8988T (cell line): ENCODE results near the gene FMN1.

Experiments used
- DNase-seq: peaks from one replicate; pipeline ENCODE4 v3.0.0; 2011

The FMN1 gene

GRCh38 chr15:33200903-33201302 is 6.4 kb upstream of the FMN1 start:
- no peak for DNase-seq

GRCh38 chr15:33200444-33200843 is 5.9 kb upstream of the FMN1 start:
- no peak for DNase-seq

GRCh38 chr15:33198541-33198940 is 4.0 kb upstream of the FMN1 start:
- DNase-seq = no peak

GRCh38 chr15:33197636-33198035 is 3.1 kb upstream of the FMN1 start:
- no peak for DNase-seq

DNA sequence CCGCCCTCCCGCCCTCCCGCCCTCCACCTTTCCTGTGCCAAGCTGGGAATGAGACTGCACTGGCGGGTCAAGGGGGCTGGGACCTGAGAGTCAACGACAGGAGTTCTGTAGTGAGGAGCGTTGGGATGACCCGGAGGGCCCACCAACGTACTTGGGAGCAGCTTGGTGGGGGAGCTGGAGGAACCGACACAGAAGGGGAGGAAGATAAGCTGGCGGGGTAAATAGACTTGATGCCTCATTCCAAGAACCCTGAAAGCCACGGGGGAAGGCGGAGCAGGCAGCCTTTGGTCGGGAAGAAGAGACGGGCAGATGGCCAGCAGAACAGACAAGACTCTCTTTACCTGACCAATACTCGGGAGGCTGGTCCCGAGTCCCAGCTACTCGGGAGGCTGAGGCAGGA is 277 bp downstream of the FMN1 start:
- no peak for DNase-seq

DNA sequence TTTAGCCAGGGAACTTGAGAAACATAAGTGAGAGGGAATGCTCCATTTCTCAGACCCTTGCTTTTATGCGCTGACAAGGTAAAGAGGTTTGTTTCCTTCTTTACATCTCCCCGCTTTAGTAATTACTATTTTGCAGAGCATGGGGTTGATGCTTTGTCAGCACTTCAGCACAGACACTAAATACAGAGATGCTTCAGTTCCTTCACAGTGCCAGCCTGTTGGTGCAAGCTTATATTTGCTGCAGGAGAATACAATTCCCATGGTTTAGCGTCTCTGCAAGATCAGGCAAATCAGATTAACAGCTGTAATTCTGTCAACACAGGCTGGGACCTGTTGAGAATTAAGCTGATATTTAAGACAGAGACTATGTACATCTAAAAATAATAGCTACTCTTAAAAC is 2.9 kb downstream of the FMN1 start:
- DNase-seq = no peak

DNA sequence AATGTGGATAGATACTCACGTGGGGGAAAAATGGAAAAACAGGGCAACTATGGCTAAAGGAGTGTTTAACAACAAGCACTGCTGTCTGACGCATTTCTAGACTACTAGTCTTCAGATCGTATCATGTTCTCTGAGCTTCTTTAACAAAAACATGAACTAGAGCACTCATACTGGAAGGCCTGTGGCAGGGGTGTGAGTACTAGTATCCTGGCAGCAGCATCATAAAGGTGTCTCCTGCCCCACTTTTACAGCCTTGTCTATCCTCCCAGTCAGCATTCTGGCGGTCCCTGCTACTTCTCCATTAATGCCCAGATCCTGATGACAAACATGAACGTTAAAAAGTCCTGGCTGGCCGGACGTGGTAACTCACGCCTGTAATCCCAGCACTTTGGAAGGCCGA is 4.0 kb downstream of the FMN1 start:
- no peak for DNase-seq

GRCh38 chr15:33188641-33189257 is 5.8 kb downstream of the FMN1 start:
- no peak for DNase-seq

- no peak for DNase-seq
Measured at GRCh38 chr15:33188159-33188558, 6.4 kb downstream of the FMN1 start.

DNA sequence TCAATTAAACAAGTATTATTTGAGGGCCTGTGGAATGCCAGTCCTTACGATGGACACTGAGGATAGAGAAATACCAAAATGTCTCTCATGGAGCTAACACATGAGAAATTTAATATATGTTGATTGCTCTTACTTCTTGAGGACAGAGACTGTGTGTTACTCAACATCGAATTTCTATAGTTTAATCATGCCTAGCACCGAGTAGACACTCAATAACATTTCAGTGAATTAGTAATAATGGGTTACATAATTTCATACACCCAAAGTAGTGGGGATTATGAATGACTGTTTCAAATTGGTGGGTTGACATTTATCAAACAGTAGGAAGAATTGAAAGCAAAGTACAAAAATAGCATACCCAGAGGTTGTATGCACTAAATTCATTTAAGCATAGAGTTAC is 11.2 kb downstream of the FMN1 start:
- DNase-seq = no peak

- DNase-seq = no peak
Measured at GRCh38 chr15:33182926-33183325, 11.6 kb downstream of the FMN1 start.

- no peak for DNase-seq
Measured at GRCh38 chr15:33182278-33182905, 12.1 kb downstream of the FMN1 start.

- no peak for DNase-seq
Measured at GRCh38 chr15:33179874-33180273, 14.6 kb downstream of the FMN1 start.

GRCh38 chr15:33171202-33171601 is 23.3 kb downstream of the FMN1 start:
- no peak for DNase-seq

GRCh38 chr15:33169625-33170024 is 24.9 kb downstream of the FMN1 start:
- no peak for DNase-seq

DNA sequence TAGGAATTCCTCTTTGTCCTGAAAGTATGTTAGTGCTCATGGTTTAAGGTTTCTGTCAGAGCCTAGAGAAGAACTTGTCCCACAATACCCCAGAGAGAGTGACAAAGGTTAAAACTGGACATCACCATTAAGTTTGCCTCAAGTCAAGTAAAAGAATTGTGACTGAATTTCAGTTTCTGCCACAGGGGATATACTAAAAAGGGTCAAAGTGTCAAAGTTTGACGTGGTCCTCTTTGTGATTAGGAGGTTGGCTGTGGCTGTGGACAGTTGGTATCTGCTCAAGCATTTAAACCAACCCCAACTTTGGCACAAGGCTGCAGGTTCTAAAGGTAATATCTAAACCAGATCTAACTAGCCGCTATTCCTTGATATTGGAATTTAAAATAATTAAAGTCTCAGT is 26.1 kb downstream of the FMN1 start:
- no peak for DNase-seq

GRCh38 chr15:33163816-33164215 is 30.7 kb downstream of the FMN1 start:
- DNase-seq = no peak

- no peak for DNase-seq
Measured at GRCh38 chr15:33161209-33161608, 33.3 kb downstream of the FMN1 start.

DNA sequence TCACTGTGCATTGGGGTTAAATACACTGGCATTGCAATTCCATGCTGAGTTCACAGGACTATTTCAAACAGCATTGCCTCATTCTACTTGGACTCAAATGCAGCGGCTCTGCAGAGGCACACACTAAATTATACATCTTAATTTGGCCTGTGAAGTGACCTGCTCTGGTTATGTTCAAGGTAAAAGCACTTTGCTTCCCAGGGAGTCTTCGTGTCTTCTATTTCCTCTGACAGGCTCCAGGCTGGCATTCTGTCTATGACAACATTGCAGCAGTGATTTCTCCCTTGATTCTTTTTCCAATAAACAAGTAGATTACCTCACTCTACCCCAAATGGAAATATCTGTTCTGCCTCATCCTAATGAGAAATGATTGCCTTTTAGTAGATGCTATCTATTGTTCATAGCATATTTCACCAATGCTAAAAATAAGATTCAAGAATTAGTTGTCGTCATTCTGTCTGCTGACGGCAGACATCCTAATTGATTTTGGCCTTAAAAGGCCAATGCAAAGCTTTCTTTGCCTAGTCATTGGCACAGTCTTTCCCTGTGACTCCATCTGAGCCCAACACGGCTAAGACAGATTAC is 33.8 kb downstream of the FMN1 start:
- no peak for DNase-seq

DNA sequence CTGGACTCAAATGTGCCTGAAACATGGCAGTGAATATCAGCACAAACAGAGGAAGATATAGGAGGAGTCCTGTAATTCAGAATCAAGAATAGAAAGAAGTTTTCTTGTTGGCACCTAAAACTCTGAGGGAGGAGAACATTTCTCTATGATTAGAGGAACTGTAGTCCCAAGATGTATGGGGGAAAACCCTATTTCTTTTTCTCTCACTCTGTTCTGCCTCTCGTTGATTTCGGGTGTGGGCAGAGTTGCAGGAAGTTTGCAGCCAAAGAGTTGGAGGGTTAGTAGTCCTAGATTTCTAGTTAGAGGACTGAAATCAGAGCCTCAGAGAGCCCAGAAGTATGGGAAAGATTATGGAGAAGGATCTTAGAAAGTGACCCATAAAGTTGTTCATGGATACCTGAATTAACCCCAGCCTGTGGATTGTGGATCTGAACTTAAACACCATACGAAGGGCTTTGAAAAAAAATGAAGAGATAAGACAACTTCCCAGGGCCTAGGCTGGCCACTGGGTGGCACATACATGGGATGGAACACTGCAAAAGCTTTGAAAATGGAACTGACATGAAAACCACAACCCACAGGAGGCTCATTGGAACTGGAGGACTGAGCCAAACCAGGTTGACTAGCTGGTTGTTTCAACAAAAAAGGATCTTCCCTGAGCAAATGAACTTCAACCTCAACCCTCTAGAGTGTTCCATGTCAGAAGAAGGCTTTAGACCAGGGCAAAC is 34.6 kb downstream of the FMN1 start:
- no peak for DNase-seq

- DNase-seq = no peak
Measured at GRCh38 chr15:33158366-33158765, 36.1 kb downstream of the FMN1 start.

DNA sequence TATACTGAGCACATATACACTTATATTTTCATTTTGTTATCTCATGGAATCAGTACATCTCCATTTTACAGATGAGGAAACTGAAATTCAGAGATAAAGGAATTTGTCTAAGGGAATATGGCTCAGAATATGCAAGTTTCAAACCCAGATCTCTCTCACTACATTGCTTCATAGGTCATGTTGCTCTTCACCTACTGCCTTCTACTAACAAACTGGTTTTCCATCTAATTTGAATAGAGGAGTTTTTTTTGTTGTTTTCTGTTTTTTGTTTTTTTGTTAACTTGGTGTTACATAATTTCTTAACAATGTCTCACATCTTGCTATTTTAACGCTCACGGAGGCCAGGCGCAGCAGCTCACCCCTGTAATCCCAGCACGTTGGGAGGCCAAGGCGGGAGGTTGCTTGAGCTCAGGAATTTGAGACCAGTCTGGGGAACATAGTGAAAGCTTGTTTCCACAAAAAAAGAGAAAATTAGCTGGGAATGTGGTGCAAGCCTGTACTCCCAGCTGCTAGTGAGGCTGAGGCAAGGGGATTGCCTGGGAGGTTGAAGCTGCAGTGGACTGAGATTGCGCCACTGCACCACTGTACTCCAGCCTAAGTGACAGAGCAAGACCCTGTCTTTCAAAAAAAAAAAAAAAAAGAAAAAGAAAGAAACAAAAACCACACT is 37.0 kb downstream of the FMN1 start:
- no peak for DNase-seq

DNA sequence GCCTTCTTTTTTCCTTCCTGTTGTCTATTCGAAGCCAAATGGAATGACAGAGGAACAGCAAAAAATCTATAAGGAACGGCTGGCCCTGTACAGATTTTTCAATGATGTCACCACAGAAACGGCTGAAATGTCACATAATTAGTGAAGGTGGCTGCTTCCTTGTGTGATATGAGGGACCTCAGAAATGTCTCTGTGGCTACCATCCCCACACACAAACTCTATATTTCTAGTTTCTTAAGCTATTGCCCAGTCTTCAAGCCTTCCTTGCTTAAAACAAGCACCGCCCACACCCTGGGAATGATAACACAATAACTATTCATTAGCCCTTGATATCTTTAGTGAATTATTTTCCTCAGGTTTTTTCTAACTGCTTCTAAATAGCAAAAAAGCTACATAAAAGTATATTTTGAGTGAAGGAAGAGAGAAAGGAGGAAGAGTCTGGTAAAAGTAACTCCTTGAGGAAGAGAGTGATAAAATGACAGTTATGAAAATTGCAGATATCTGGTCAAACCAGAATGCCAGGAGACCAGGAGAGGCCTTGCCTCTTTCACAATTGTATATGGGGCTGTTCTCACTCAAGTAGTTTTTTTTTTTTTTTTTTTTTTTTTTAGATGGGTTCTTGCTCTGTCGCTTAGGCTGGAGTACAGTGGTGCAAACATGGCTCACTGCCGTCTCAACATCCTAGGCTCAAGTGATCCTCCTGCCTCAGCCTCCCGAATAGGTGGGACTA is 38.7 kb downstream of the FMN1 start:
- no peak for DNase-seq
